GM18951 (cell line): Measurements from ENCODE around the gene KREMEN1.

Experiments used
- POLR2A ChIP-seq: IDR thresholded peaks from 4 replicates; pipeline ENCODE4 v1.6.1; 2011; ENCODE audit warnings: mild to moderate bottlenecking; ENCODE audit not compliant: insufficient read length, insufficient read depth; ENCODE audit errors: extremely low read depth
- in situ Hi-C: fragments of 300-500 bp; cut with MboI; formaldehyde crosslinking; loops from one replicate; pipeline ENCODE4 v1.12.0; 2022; ENCODE audit warnings: low sequenced_read_pairs, mixed read lengths, inconsistent platforms; ENCODE audit not compliant: unreplicated experiment

KREMEN1 gene

DNA sequence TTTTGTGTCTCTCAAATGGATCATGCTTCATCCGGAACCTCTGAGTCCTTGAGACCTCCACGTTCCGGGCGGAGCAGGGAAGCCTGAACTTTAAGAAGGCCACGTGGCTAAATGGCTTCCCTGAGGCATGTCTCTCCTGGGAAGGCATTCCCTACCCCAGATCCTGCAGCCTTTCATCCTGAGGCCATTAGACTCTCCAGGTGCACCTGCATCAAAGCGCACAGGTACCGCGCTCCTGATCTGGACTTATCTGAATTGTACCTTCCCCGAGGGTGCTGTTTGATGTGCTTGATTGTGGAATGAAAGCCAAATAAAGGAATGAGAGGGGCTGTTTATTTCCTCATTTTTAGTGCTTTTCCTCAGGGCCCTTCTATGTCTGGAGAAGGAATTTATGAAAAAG lies 33.7 kb upstream of the KREMEN1 start:
- TF ChIP-seq POLR2A, result no peak
- in situ Hi-C loops, result loop anchor here (5.0 kb wide), 1 partner anchor 187 kb away; no protein-coding TSS in a partner anchor

DNA sequence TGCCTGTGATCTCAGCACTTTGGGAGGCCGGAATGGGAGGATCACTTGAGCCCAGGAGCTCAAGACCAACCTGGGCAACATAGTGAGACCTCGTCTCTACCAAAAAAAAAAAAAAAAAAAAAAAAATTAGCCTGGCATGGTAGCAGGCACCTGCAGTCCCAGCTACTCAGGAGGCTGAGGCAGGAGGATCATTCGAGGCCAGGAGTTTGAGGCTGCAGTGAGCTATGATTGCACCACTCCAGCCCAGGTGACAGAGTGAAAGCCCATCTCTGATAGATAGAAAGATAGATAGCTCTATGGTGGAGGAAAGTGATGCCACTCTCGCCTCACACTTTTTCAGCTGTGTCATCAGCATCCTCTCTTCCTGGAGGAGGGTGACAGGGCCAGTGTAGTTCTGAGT lies 33.2 kb upstream of the KREMEN1 start:
- in situ Hi-C loops, result loop anchor here (5.0 to 10.0 kb wide), 2 partner anchors 187 to 435 kb away; no protein-coding TSS in a partner anchor

DNA sequence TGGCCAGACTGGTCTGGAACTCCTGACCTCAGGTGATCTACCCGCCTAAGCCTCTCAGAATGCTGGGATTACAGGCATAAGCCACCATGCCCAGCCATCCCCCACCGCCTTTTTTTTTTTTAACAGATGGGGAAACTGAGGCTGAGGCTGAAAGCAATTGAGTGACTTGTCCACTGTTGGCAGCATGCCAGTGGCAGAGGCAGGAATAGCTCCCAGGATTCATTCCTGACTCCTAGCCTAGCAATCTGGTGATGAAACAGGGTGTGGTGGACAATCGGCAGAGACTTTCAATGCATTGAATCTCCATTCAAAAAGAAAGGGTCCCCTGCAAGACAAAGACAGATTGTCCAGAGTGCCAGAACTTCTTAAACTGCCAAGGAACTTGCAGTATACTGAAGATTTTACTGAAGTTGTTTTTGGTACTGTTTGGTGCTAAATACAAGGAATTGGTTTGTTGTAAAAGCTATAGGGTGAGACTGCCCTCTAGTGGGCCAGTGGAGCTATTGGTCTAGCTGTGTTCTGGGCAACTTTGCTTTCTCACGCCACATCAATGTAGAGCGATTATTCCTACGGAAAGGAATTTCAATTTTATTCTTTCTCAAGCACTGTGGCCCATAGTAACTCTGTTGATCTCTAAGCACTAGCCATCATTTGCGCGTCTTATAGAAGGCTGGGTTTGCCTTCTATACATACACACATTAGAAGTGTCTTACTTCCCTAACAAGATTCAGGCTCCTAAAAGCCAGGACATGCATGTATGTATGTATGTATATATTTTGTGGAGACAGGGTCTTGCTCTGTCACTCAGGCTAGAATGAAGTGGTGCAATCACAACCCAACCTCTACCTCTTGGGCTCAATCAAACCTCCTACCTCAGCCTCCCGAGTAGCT lies 32.2 kb upstream of the KREMEN1 start:
- TF ChIP-seq POLR2A, result no peak
- in situ Hi-C loops, result loop anchor here (10.0 kb wide), 1 partner anchor 436 kb away; no protein-coding TSS in a partner anchor

DNA sequence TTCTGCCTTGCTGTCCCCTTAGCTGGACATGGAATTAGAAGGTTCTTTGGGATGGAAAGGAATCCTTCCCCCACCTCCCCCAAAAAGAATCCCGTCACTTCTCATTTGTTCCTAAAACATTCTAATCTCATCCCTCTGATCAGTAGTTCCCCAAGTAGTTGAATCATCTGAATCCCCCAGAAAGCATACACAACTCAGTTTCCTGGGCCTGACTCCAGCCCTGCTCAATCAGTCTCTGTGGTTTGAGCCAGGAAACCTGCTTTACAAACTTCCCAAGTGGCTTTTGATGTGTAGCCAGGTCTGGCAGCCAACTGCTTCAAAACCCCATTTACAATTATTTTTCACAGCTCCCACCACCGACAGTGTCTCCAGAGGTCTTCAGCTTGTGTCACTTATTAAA lies 31.4 kb upstream of the KREMEN1 start:
- TF ChIP-seq POLR2A, result no peak
- in situ Hi-C loops, result loop anchor here (10.0 kb wide), 1 partner anchor 437 kb away; no protein-coding TSS in a partner anchor

DNA sequence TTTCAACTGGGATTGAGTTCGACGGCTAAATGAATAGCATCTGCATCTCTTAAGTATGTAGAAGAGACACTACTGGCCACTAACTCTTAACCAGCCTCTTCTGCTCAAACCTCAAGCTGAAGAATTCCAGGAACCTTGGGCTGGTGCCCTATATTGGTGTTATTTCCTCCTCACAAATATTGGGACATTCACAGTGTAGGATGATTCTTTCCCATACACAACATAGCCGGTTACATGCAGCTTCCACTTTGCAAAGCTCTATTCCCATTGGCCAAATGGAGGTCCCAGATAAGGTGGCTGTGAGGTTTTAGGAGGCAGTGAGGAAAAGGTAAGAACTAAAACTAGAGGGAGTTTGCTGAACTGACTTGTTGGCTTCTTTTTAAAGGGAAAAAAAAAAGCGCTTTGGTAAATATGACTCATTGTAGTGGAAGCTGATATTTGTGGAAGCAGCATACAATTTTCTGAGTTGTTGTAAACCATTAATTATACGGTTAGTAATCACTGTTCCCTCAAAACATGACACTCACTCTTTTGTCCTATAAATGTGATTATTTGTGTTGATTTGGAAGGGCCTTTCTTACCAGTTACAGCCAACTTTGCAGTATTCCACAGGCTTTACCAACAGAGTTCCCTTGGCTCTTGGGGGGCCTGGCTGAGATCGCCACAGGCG lies 28.8 kb upstream of the KREMEN1 start:
- in situ Hi-C loops, result loop anchor here (10.0 kb wide), 1 partner anchor 439 kb away; no protein-coding TSS in a partner anchor
- no peak for TF ChIP-seq POLR2A

DNA sequence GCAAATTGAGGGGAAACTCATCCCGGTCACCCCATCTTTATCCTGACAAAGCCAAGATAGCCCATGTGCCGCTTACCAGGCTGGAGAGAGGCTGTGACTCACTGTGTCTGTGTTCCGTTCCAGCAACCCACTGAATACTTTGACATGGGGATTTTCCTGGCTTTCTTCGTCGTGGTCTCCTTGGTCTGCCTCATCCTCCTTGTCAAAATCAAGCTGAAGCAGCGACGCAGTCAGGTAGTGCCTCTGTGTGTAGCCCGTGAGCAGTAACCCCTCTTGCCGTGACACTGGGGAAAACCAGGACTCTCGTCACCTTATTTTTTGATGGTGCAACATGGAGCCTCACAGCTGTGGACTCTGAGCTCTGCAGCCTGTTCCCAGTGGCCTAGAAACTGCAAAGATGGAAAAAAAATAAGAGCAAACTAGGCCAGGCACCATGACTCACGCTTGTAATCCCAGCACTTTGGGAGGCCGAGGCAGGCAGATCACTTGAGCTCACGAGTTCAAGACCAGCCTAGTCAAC lies 28.1 kb upstream of the KREMEN1 start:
- in situ Hi-C loops, result loop anchor here (10.0 kb wide), 1 partner anchor 440 kb away; no protein-coding TSS in a partner anchor
- no peak for TF ChIP-seq POLR2A

DNA sequence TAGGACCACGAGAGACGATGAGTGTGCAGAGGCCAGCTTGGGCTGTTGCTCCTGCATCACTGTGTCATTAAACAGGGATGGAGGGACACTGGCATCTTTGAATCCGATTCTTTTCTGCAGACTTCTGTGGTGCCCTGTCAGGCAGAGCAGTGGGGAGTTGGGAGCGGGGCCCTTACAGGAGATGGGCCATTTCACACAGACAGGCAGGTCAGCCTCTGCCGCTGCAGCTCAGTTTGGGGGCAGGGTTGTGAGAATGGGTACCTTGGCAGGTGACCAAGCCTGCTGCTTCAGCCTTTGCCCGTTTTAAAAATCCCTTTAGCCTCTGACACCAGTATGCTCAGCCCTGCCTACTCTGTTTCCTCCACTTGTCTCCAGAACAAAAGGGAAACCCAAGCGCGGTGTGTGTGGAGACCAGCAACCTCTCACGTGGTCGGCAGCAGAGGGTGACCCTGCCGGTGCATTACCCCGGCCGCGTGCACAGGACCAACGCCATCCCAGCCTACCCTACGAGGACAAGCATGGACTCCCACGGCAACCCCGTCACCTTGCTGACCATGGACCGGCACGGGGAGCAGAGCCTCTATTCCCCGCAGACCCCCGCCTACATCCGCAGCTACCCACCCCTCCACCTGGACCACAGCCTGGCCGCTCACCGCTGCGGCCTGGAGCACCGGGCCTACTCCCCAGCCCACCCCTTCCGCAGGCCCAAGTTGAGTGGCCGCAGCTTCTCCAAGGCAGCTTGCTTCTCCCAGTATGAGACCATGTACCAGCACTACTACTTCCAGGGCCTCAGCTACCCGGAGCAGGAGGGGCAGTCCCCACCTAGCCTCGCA lies 23.8 kb upstream of the KREMEN1 start:
- in situ Hi-C loops, result loop anchor here (10.0 kb wide), 1 partner anchor 444 kb away; no protein-coding TSS in a partner anchor
- TF ChIP-seq POLR2A, result no peak

DNA sequence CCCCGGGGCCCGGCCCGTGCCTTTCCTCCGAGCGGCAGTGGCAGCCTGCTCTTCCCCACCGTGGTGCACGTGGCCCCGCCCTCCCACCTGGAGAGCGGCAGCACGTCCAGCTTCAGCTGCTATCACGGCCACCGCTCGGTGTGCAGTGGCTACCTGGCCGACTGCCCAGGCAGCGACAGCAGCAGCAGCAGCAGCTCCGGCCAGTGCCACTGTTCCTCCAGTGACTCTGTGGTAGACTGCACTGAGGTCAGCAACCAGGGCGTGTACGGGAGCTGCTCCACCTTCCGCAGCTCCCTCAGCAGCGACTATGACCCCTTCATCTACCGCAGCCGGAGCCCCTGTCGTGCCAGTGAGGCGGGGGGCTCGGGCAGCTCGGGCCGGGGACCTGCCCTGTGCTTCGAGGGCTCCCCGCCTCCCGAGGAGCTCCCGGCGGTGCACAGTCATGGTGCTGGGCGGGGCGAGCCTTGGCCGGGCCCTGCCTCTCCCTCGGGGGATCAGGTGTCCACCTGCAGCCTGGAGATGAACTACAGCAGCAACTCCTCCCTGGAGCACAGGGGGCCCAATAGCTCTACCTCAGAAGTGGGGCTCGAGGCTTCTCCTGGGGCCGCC lies 23.1 kb upstream of the KREMEN1 start:
- TF ChIP-seq POLR2A, result no peak
- in situ Hi-C loops, result loop anchor here (10.0 kb wide), 1 partner anchor 445 kb away; no protein-coding TSS in a partner anchor

DNA sequence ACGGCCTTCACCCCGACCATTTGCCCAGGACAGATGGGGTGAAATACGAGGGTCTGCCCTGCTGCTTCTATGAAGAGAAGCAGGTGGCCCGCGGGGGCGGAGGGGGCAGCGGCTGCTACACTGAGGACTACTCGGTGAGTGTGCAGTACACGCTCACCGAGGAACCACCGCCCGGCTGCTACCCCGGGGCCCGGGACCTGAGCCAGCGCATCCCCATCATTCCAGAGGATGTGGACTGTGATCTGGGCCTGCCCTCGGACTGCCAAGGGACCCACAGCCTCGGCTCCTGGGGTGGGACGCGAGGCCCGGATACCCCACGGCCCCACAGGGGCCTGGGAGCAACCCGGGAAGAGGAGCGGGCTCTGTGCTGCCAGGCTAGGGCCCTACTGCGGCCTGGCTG lies 22.4 kb upstream of the KREMEN1 start:
- in situ Hi-C loops, result no loop called here
- TF ChIP-seq POLR2A, result no peak

DNA sequence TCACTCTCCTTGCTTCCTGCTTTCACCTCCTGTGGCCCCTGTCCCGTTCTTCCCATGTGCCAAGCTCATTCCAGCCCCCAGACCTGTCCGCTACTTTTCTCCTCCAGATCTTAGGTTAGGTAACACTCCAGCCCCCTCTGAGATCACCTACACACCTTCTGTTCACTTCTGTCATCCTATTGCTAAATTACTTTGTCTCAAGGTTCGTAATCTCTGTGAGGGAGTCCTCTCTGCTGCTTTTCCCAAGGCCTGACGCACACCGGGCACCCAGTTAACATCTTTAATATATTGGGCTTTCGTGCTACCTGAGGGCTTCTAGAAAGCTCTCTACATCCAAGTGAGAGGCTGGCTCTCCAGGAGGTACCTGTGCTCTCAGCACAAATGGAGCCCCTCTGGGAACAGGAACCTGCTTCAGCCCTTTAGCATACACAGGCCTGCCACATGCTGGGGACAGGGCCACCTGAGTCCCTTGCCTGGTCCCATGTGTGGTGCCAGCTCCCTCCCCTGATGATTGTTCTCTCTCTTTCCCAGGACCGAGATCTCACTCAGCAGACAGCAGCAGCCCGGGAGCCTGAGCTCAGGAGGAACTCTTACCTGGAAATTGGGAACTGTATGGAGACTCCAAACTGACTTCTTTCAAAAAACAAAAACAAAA lies 19.7 kb upstream of the KREMEN1 start:
- no peak for TF ChIP-seq POLR2A
- in situ Hi-C loops, result no loop called here

DNA sequence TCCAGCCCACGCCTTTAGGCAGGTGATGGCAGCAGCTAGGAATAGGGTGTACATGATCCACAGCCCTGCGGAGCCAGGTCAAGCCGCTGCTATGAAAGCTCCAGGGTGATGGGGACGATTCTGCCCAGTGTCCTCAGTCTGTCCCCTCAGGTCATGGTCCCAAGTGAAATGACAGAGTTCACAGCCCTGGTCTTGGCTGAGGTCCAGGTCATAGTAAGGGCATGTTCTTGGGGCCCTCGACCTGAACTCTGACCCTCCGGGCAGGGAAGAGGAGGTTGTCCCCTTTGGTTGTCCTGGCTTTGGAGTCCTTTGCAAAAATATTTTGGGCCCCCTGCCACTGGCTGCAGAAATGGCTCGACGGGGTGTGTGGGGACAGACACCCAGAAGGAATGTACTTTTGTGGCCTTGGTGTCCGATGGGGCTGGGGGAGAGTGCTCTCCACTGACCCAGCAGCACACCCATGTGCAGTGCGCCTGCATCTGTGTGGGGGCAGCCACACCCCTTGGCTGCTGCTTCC lies 18.5 kb upstream of the KREMEN1 start:
- in situ Hi-C loops, result no loop called here
- no peak for TF ChIP-seq POLR2A
